Fibroblast of villous mesenchyme (primary cell): ENCODE measurements around the gene CLEC5A. TPM values are rescaled to one million over a fixed set of nuclear protein-coding genes. Genes with fewer than 3 reads are reported as not detected.

Experiments used
- DNase-seq: peaks from one replicate; pipeline ENCODE4 v3.0.0-alpha.2; 2010; ENCODE audit warnings: low read depth
- H3K4me3 ChIP-seq: 2 replicates; pipeline ENCODE4 v1.5.1; 2011; ENCODE audit warnings: low read depth, mild to moderate bottlenecking, low read length
- total RNA-seq: library from RNA; depleted of rRNA; stranded (reverse); fragments of >200 nt; gene quantifications from 2 replicates; pipeline ENCODE4 v1.2.3, GENCODE V29; 2012
- TF ChIP-seq, protein P1 (sequence below): IDR thresholded peaks from 2 replicates; pipeline ENCODE4 v1.5.1; 2012; ENCODE audit warnings: low read depth, mild to moderate bottlenecking, low read length; ENCODE audit not compliant: insufficient read depth

The CLEC5A gene
- total RNA-seq, 1 donor: not detected

DNA sequence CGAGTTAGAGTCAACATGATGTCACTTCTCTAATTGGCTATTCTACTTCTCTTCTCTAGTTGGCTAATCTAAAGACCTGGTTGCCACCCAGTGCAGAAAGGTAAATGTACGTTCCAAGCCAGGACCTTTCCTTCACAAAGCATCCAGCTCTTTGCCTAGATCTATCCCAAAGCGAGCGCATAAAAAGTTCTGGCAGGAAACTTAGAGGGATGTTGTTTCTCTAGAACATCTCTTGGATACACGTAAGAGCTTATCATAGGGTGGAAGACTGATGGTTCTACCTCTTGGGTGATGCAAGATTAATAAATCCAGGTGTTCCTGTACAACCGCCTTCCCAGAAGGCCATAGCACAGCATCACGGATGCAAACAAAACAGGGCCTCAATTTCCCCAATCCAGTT lies 26.9 kb upstream of the CLEC5A start, which contains the start of gene TAS2R38:
Gene TAS2R38, minus strand, starts transcription at position 101 of the 400 bp plus-strand sequence. Its CDS starts 84 bp downstream, at position 17.
- H3K4me3 ChIP-seq: no peak within 1 kb of the TSS
- TF ChIP-seq, protein P1, sequence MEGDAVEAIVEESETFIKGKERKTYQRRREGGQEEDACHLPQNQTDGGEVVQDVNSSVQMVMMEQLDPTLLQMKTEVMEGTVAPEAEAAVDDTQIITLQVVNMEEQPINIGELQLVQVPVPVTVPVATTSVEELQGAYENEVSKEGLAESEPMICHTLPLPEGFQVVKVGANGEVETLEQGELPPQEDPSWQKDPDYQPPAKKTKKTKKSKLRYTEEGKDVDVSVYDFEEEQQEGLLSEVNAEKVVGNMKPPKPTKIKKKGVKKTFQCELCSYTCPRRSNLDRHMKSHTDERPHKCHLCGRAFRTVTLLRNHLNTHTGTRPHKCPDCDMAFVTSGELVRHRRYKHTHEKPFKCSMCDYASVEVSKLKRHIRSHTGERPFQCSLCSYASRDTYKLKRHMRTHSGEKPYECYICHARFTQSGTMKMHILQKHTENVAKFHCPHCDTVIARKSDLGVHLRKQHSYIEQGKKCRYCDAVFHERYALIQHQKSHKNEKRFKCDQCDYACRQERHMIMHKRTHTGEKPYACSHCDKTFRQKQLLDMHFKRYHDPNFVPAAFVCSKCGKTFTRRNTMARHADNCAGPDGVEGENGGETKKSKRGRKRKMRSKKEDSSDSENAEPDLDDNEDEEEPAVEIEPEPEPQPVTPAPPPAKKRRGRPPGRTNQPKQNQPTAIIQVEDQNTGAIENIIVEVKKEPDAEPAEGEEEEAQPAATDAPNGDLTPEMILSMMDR: no peak
- no peak for DNase-seq

DNA sequence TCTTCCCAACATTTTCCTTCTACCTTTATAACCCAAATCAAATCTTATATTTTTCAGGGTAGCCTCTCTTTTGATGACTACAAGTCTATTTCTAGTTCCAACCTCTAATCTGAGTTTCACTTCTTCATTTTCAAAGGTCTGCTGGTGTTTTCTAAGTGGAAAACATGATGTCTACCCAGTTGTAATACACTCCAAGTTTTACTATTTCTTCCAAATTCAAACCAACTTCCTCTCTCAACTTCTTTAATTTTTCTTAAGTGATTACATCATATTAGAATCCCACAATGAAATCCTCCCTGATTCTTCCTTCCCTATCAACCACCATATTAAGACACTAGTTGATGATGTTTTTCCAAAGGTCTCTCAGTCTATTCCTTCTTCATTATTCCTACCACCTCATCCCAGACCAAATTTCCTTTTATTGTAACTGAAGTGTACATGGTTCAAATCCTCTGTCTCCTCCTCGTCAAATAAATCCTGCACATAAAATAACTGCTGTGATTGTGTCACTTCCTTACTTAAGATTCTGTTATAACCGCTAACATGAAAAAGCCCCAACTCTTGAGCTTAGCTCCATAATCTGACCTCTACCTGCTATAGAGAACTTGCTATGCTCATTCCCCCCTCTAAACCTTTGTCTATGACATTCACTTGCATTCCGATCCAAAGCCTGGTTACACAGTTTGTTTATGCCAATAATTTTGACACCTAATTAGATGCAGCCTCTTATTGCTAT lies 14.1 kb upstream of the CLEC5A start:
- no peak overlapping the region for H3K4me3 ChIP-seq
- TF ChIP-seq, protein P1: no peak
- no peak for DNase-seq

DNA sequence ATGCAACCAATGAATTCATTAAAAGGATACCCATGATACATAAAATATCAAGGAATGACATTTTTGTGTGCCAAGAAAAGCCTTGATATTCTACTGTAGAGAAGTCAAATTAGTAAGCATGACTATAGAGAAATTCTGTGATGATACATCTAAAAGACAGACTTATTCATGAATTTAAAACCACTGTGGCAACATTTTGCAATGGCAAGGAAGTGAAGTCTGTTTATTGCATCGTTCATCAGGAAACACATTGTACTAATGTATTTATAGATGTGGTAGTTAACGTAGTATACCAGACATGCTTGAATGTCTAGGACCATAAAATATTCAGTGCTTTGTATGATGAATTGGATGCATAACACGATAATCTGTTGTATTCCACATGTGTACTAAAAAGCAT lies 9.3 kb upstream of the CLEC5A start:
- TF ChIP-seq, protein P1: no peak
- no peak overlapping the region for H3K4me3 ChIP-seq
- no peak for DNase-seq

DNA sequence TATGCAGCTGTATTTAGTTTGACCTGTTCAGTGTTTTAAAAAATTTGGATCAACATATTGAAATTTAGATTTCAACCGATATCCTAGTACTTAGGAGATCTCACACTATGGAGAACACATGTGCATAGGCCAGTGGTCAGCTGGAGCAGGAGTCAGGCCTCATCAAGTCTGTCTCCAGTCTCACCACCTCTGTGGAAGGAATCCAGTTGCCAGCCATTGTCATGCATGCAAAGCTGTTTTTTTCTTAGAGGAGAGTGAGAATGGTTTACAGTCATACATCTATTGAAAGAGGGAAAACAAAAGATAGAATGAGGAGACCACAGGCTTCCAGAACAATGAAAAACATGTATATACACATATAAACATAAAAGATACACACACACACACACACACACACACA lies 7.6 kb upstream of the CLEC5A start:
- no peak overlapping the region for H3K4me3 ChIP-seq
- TF ChIP-seq, protein P1: no peak
- no peak for DNase-seq

DNA sequence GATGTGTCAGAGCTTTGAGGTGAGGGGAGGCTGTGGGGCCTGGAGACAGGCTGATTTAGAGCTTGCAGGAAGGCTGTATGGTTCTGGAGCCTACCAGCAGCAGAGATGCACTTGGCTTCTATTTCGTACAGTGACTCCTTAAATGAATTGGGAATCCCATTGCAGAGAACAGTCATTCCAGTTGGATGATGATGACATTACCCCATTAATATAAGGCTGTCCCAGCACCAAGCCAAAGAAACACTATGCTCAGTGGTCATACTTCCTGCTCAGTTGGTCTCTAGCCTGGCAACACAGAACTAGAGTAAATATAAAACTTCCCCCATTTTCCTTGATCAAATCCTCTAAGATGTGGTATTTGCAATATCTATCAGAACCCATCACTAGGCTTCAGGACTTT lies 5.7 kb upstream of the CLEC5A start:
- no peak overlapping the region for H3K4me3 ChIP-seq
- DNase-seq: no peak
- TF ChIP-seq, protein P1: no peak

DNA sequence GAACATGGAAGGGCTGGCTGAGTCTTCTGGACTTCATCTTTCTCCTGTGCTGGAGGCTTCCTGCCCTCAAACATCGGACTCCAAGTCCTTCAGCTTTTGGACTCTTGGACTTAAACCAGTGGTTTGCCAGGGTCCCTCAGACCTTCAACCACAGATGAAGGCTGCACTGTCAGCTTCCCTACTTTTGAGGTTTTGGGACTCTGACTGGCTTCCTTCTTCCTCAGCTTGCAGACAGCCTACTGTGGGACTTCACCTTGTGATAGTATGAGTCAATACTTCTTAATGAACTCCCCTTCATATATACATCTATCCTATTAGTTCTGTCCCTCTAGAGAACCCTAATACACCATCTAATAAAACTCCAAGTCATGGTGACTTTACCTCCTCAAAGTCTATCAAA lies 4.0 kb upstream of the CLEC5A start:
- TF ChIP-seq, protein P1: no peak
- DNase-seq: no peak
- H3K4me3 ChIP-seq: no peak overlapping the region

DNA sequence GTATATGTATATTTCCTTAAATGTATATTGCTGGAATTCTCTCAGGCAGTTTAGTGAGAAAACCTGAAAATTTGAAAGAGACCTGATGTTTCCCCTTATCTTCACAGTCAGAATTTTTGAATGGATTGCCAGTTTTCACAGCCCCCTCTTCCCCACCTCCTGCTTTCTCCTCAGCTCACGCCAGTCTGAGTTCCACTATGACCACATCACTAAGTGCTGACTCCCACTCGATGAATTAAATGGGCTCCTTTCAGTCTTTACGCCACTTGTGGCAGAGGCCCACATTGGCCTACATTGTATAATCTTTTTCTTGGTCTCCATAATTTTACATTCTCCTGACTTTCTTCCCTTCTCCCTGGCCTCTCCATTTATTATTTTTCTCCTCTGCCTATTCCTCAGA lies 3.1 kb upstream of the CLEC5A start:
- TF ChIP-seq, protein P1: no peak
- no peak overlapping the region for H3K4me3 ChIP-seq
- no peak for DNase-seq
